Measurements from ENCODE around the gene MPZL1.

MPZL1 gene

GRCh38 chr1:167720965-167721616 is 691 bp upstream of the MPZL1 start:
- in situ Hi-C loops (cut with HindIII; ENCODE audit: low sequenced_read_pairs), result loop anchor here (25.0 kb wide), 1 partner anchor 216 kb away; the partner anchor contains the start of genes DCAF6 and MPC2
- TF ChIP-seq CTCF (IDR thresholded peaks at IDR 0.05; ENCODE audit: low read depth, low read length), result peak; percentile 56
- H3K4me3 ChIP-seq (ENCODE audit: low read depth, low read length), result peak overlapping the region; percentile 69
- peak; percentile 73 for DNase-seq (ENCODE audit: low read depth, low spot score)

GRCh38 chr1:167722152-167722869 is 529 bp downstream of the MPZL1 start:
- H3K4me3 ChIP-seq (ENCODE audit: low read depth, low read length), result peak overlapping the region; percentile 69
- peak; percentile 25 for DNase-seq (ENCODE audit: low read depth, low spot score)
- no peak for TF ChIP-seq CTCF (IDR thresholded peaks at IDR 0.05; ENCODE audit: low read depth, low read length)
- in situ Hi-C loops (cut with HindIII; ENCODE audit: low sequenced_read_pairs), result loop anchor here (25.0 kb wide), 1 partner anchor 215 kb away; the partner anchor contains the start of genes DCAF6 and MPC2

GRCh38 chr1:167722870-167723251 is 1.1 kb downstream of the MPZL1 start:
- TF ChIP-seq CTCF (IDR thresholded peaks at IDR 0.05; ENCODE audit: low read depth, low read length), result no peak
- in situ Hi-C loops (cut with HindIII; ENCODE audit: low sequenced_read_pairs), result loop anchor here (25.0 kb wide), 1 partner anchor 214 kb away; the partner anchor contains the start of genes DCAF6 and MPC2
- H3K4me3 ChIP-seq (ENCODE audit: low read depth, low read length), result peak overlapping the region; percentile 69
- DNase-seq (ENCODE audit: low read depth, low spot score), result peak; percentile 23

- H3K4me3 ChIP-seq (ENCODE audit: low read depth, low read length), result peak overlapping the region; percentile 69
- DNase-seq (ENCODE audit: low read depth, low spot score), result no peak
- in situ Hi-C loops (cut with HindIII; ENCODE audit: low sequenced_read_pairs), result loop anchor here (25.0 kb wide), 1 partner anchor 213 kb away; the partner anchor contains the start of genes DCAF6 and MPC2
- no peak for TF ChIP-seq CTCF (IDR thresholded peaks at IDR 0.05; ENCODE audit: low read depth, low read length)
These were observed 2.0 kb downstream of the MPZL1 start for GRCh38 chr1:167723707-167724323.

- H3K4me3 ChIP-seq (ENCODE audit: low read depth, low read length), result no peak overlapping the region
- no peak for TF ChIP-seq CTCF (IDR thresholded peaks at IDR 0.05; ENCODE audit: low read depth, low read length)
- DNase-seq (ENCODE audit: low read depth, low spot score), result no peak
- in situ Hi-C loops (cut with HindIII; ENCODE audit: low sequenced_read_pairs), result no loop called here
These were observed 4.2 kb downstream of the MPZL1 start for GRCh38 chr1:167726008-167726407.

GRCh38 chr1:167728818-167729410 is 7.1 kb downstream of the MPZL1 start:
- no peak for DNase-seq (ENCODE audit: low read depth, low spot score)
- in situ Hi-C loops (cut with HindIII; ENCODE audit: low sequenced_read_pairs), result no loop called here
- no peak overlapping the region for H3K4me3 ChIP-seq (ENCODE audit: low read depth, low read length)
- no peak for TF ChIP-seq CTCF (IDR thresholded peaks at IDR 0.05; ENCODE audit: low read depth, low read length)

Measured in astrocyte of the spinal cord (primary cell).